GM18502 (cell line): Measurements from ENCODE around the gene XRCC6.
A peak's percentile ranks its signal among the peaks of the same experiment; 100 is the strongest.
"Not testable (repeated sequence)": the region's sequence is repeated elsewhere in the genome, so short reads cannot be mapped to it uniquely, and the experiment has no call there.

Experiments
- ATAC-seq: cut with Tn5 transposase; IDR thresholded peaks from one replicate; pipeline ENCODE4 v1.9.1; 2021; ENCODE audit warnings: mild to moderate bottlenecking; ENCODE audit not compliant: unreplicated experiment, poor library complexity

XRCC6 gene

GRCh38 chr22:41621099-41621910, at the start of gene XRCC6:
TSS of gene XRCC6 (plus strand) at chr22:41621295. CDS start at chr22:41622005, 710 bp downstream.
- peak; percentile 79 for ATAC-seq

- ATAC-seq, result no peak
Measured at GRCh38 chr22:41571786-41572185, 49.3 kb upstream of the XRCC6 start.

- ATAC-seq, result not testable (repeated sequence)
Measured at GRCh38 chr22:41572305-41572704, 48.8 kb upstream of the XRCC6 start.

- ATAC-seq, result no peak
Measured at GRCh38 chr22:41573677-41574076, 47.4 kb upstream of the XRCC6 start.

GRCh38 chr22:41574847-41575381, 46.2 kb upstream of the XRCC6 start:
- no peak for ATAC-seq

- no peak for ATAC-seq
Measured at GRCh38 chr22:41575533-41575932, 45.6 kb upstream of the XRCC6 start.

GRCh38 chr22:41576877-41577276, 44.2 kb upstream of the XRCC6 start:
- no peak for ATAC-seq

- no peak for ATAC-seq
Measured at GRCh38 chr22:41578114-41578513, 43.0 kb upstream of the XRCC6 start.

GRCh38 chr22:41578818-41579217, 42.3 kb upstream of the XRCC6 start:
- ATAC-seq, result no peak

- ATAC-seq, result no peak
Measured at GRCh38 chr22:41579297-41579996, 41.6 kb upstream of the XRCC6 start.

- ATAC-seq, result no peak
Measured at GRCh38 chr22:41579997-41580355, 41.1 kb upstream of the XRCC6 start.

- ATAC-seq, result no peak
Measured at GRCh38 chr22:41582694-41583093, 38.4 kb upstream of the XRCC6 start.

- no peak for ATAC-seq
Measured at GRCh38 chr22:41584881-41585280, 36.2 kb upstream of the XRCC6 start.

- ATAC-seq, result no peak
Measured at GRCh38 chr22:41585898-41586297, 35.2 kb upstream of the XRCC6 start.

- no peak for ATAC-seq
Measured at GRCh38 chr22:41587347-41587723, 33.8 kb upstream of the XRCC6 start.

- peak; percentile 87 for ATAC-seq
Measured at GRCh38 chr22:41589391-41590241, 31.5 kb upstream of the XRCC6 start, which contains the start of gene PMM1. TSS of gene PMM1 (minus strand) at chr22:41589840. CDS start at chr22:41589805, 35 bp downstream.

- not testable (repeated sequence) for ATAC-seq
Measured at GRCh38 chr22:41593336-41593960, 27.6 kb upstream of the XRCC6 start.

GRCh38 chr22:41595703-41596102, 25.4 kb upstream of the XRCC6 start:
- no peak for ATAC-seq

- ATAC-seq, result no peak
Measured at GRCh38 chr22:41596776-41597634, 24.1 kb upstream of the XRCC6 start.
